Right atrium auricular region (tissue), 2 donors: ENCODE data around the gene BPGM. TPM values are rescaled to one million over a fixed set of nuclear protein-coding genes. Genes with fewer than 3 reads are reported as not detected.
A peak's percentile ranks its signal among the peaks of the same experiment; 100 is the strongest.

Source experiments
- DNase-seq: peaks from one replicate; pipeline ENCODE4 v3.0.0-alpha.2; 2019; ENCODE audit warnings: low spot score
- H3K27ac ChIP-seq, 2 donors: fragments of 200-600 bp; sonication (generic); 1 replicate in 1 of 2; 2 replicates in 1 of 2; pipeline ENCODE4 v1.5.1; 2016 to 2019
- H3K27me3 ChIP-seq, 2 donors: fragments of 200-600 bp; sonication (generic); one replicate each; pipeline versions ENCODE4 v1.5.1 to v1.6.0; 2017 to 2019
- H3K36me3 ChIP-seq: fragments of 200-600 bp; sonication (generic); one replicate; pipeline ENCODE4 v1.5.1; 2016
- H3K4me1 ChIP-seq, 2 donors: fragments of 200-600 bp; sonication (generic); one replicate each; pipeline versions ENCODE4 v1.5.1 to v1.6.0; 2017 to 2019
- H3K4me3 ChIP-seq, 2 donors: fragments of 200-600 bp; sonication (generic); 1 replicate in 1 of 2; 2 replicates in 1 of 2; pipeline ENCODE4 v1.5.1; 2017 to 2019; ENCODE audit warnings: mild to moderate bottlenecking in 1 of 2, moderate library complexity in 1 of 2
- H3K9me3 ChIP-seq, 2 donors: fragments of 200-600 bp; sonication (generic); one replicate each; pipeline ENCODE4 v1.5.1; 2019
- CTCF ChIP-seq, 2 donors: fragments of 200-600 bp; sonication (generic); IDR thresholded peaks; one replicate each; pipeline ENCODE4 v1.5.1; 2019; ENCODE audit warnings: antibody characterized with exemption in 2 of 2
- total RNA-seq, 2 donors: library from RNA; depleted of rRNA; stranded (reverse); fragments of >200 nt; gene quantifications; one replicate each; pipeline ENCODE4 v1.1.0, GENCODE V29; 2016

Gene BPGM
- total RNA-seq, 2 donors from 2014 or later, result 12.5 to 16.7 TPM

- Histone ChIP-seq H3K9me3 (no peaks in the 10 kb centered on the region), H3K4me3 (no peak overlapping the region), H3K36me3 (no peaks in the 10 kb centered on the region), H3K4me1 (no peaks in the 10 kb centered on the region), H3K27me3 (no peaks in the 10 kb centered on the region), H3K27ac (no peak overlapping the region)
- no peak for DNase-seq
- TF ChIP-seq CTCF (IDR thresholded peaks at IDR 0.05), result no peak
These were observed 18.9 kb upstream of the BPGM start for GRCh38 chr7:134627775-134628153.

- H3K4me3 ChIP-seq, result no peak overlapping the region
- no peak overlapping the region for H3K27ac ChIP-seq
- no peak for DNase-seq
- no peaks in the 10 kb centered on the region for H3K9me3 ChIP-seq
- H3K36me3 ChIP-seq, result no peaks in the 10 kb centered on the region
- H3K4me1 ChIP-seq, result no peaks in the 10 kb centered on the region
- TF ChIP-seq CTCF (IDR thresholded peaks at IDR 0.05), result no peak
- no peaks in the 10 kb centered on the region for H3K27me3 ChIP-seq
These were observed 17.2 kb upstream of the BPGM start for GRCh38 chr7:134629445-134629844.

GRCh38 chr7:134630237-134630636 lies 16.4 kb upstream of the BPGM start:
- H3K36me3 ChIP-seq, result no peaks in the 10 kb centered on the region
- TF ChIP-seq CTCF (IDR thresholded peaks at IDR 0.05), result no peak
- no peaks in the 10 kb centered on the region for H3K27me3 ChIP-seq
- no peaks in the 10 kb centered on the region for H3K4me1 ChIP-seq
- DNase-seq, result no peak
- no peak overlapping the region for H3K27ac ChIP-seq
- no peaks in the 10 kb centered on the region for H3K9me3 ChIP-seq
- H3K4me3 ChIP-seq, result no peak overlapping the region

GRCh38 chr7:134630893-134631292 lies 15.8 kb upstream of the BPGM start:
- H3K27me3 ChIP-seq, result no peaks in the 10 kb centered on the region
- no peak overlapping the region for H3K4me3 ChIP-seq
- no peak overlapping the region for H3K27ac ChIP-seq
- H3K36me3 ChIP-seq, result no peaks in the 10 kb centered on the region
- TF ChIP-seq CTCF (IDR thresholded peaks at IDR 0.05), result no peak
- DNase-seq, result no peak
- no peaks in the 10 kb centered on the region for H3K4me1 ChIP-seq
- no peaks in the 10 kb centered on the region for H3K9me3 ChIP-seq

- Histone ChIP-seq H3K9me3 (no peaks in the 10 kb centered on the region), H3K4me3 (no peak overlapping the region), H3K27ac (no peak overlapping the region), H3K27me3 (no peaks in the 10 kb centered on the region), H3K4me1 (no peaks in the 10 kb centered on the region), H3K36me3 (no peaks in the 10 kb centered on the region)
- no peak for TF ChIP-seq CTCF (IDR thresholded peaks at IDR 0.05)
- no peak for DNase-seq
These were observed 14.6 kb upstream of the BPGM start for GRCh38 chr7:134632052-134632451.

GRCh38 chr7:134632937-134633540 lies 13.6 kb upstream of the BPGM start:
- Histone ChIP-seq H3K36me3 (no peaks in the 10 kb centered on the region), H3K27me3 (no peaks in the 10 kb centered on the region), H3K4me3 (no peak overlapping the region), H3K4me1 (no peaks in the 10 kb centered on the region), H3K9me3 (no peaks in the 10 kb centered on the region), H3K27ac (no peak overlapping the region)
- DNase-seq, result no peak
- TF ChIP-seq CTCF (IDR thresholded peaks at IDR 0.05), result peak in 1 of 2 donors; percentile 64
